RPMI8226 (cell line): ENCODE results near the gene NGRN.
A peak's percentile ranks its signal among the peaks of the same experiment; 100 is the strongest.

Experiments used
- DNase-seq: peaks from one replicate; pipeline ENCODE4 v3.0.0-alpha.2; 2015

NGRN gene

GRCh38 chr15:90320062-90320884, 54.8 kb downstream of the NGRN start:
- peak; percentile 89 for DNase-seq

- DNase-seq, result no peak
Measured at GRCh38 chr15:90320885-90321278, 55.4 kb downstream of the NGRN start.
